ENCODE measurements around the gene PSMB7.

The PSMB7 gene

GRCh38 chr9:124384846-124385245, 30.4 kb downstream of the PSMB7 start:
- DNase-seq (ENCODE audit: low read depth): no peak
- no peak overlapping the region for H3K4me3 ChIP-seq (replicated peaks; ENCODE audit: low read depth, low read length)
- TF ChIP-seq CTCF (IDR thresholded peaks at IDR 0.05; ENCODE audit: low read length, missing control alignments): no peak

DNA sequence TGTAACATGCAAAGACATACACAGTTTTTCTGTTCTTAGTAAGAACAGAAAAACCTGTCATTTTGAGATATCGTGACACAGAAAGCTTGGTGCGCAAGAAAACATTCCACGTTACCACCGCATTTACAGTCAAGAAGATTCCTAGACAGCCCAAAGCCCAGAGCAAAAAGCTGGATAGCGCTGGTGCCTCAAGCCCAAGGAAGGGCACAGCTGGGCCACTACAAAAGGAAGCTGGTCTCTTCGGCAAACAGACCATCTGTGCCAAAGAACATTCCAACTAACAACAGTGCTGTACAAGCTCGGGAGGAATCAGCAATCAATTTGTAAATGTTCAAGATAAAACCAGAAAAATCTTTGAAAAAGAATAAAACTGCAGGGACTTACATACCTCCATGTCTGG, 31.0 kb downstream of the PSMB7 start:
- DNase-seq (ENCODE audit: low read depth): no peak
- no peak overlapping the region for H3K4me3 ChIP-seq (replicated peaks; ENCODE audit: low read depth, low read length)
- no peak for TF ChIP-seq CTCF (IDR thresholded peaks at IDR 0.05; ENCODE audit: low read length, missing control alignments)

DNA sequence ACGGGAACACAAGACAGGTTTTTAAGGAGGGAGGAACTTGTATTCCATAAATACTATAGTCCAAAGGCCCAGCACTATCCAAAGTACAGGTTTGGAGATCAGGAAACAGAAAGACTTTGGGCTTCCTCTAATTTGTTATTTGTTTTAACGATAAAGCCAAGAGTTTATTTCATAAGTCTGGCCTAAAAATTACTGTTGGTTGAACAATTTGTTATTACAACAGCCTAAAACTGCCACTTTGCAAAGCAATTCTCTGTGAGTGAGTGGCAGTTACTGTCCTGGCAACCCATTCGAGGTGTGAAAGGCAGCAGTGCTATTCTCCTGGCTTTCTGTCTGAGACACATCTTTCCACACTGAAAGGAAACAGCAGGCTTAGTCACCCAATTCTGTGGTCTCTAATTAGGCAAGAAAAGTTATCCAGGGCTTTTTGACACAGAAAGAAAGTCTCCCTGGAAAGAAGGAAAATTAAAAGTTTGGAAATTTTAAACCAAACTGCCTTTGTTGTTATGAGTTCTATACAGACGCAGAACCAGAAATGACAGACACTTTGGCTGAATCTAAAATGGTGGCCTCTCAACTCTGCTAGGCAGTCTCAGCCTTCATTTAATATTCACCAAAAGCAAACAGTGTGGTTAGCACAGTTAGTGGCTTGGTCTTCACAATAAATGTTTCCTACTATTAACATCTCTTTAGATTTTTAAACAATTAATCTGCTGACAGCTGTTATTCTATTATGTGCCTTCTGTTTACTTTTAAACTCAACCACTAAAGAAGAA, 33.9 kb downstream of the PSMB7 start:
- no peak for TF ChIP-seq CTCF (IDR thresholded peaks at IDR 0.05; ENCODE audit: low read length, missing control alignments)
- DNase-seq (ENCODE audit: low read depth): no peak
- H3K4me3 ChIP-seq (replicated peaks; ENCODE audit: low read depth, low read length): no peak overlapping the region

GRCh38 chr9:124377551-124378406, 37.5 kb downstream of the PSMB7 start:
- no peak overlapping the region for H3K4me3 ChIP-seq (replicated peaks; ENCODE audit: low read depth, low read length)
- no peak for DNase-seq (ENCODE audit: low read depth)
- TF ChIP-seq CTCF (IDR thresholded peaks at IDR 0.05; ENCODE audit: low read length, missing control alignments): no peak

DNA sequence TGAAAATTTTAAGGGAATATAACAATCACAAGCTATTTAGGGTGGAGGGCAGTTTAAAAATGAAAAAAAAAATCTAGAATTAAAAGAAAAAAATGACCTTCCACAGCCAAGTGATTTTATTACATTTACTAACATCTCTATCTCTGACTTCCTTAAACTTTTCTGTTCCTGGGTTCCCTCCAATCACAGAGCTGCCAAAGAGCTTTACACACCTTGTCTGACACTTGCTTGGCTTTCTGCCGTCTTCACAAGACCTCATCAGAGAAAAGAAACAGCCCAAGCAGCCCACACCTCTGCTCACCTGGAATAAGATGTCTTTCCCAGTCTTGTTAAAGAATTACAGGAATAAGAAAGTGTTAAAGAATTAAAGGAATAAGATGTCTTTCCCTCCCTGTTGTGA, 38.9 kb downstream of the PSMB7 start:
- no peak for DNase-seq (ENCODE audit: low read depth)
- no peak for TF ChIP-seq CTCF (IDR thresholded peaks at IDR 0.05; ENCODE audit: low read length, missing control alignments)
- H3K4me3 ChIP-seq (replicated peaks; ENCODE audit: low read depth, low read length): no peak overlapping the region

GRCh38 chr9:124375726-124376125, 39.5 kb downstream of the PSMB7 start:
- no peak for TF ChIP-seq CTCF (IDR thresholded peaks at IDR 0.05; ENCODE audit: low read length, missing control alignments)
- H3K4me3 ChIP-seq (replicated peaks; ENCODE audit: low read depth, low read length): no peak overlapping the region
- no peak for DNase-seq (ENCODE audit: low read depth)
